K562 (cell line): ENCODE data around the gene GCSAM. TPM values are rescaled to one million over a fixed set of nuclear protein-coding genes. Genes with fewer than 3 reads are reported as not detected.

ENCODE experiments used
- ATAC-seq: fragments of 200-7000 bp; cut with Tn5 transposase; 3 replicates; pipeline ENCODE4 v1.9.1; 2020; ENCODE audit warnings: moderate library complexity
- BruUV-seq: library from RNA; stranded (reverse); fragments of 400-500 nt; replicated peaks from 2 replicates; lab custom pipeline; 2021; lab: Mats Ljungman, UMichigan
- CTCF ChIA-PET: fragments of 300-600 bp; formaldehyde crosslinking; extraction: SDS; loops from one replicate; lab custom pipeline; 2021; ENCODE audit warnings: low intra/inter-chr PET ratio; lab: Yijun Ruan, JAX
- POLR2A ChIA-PET: fragments of 300-600, 350-650 bp; sonication (Branson Sonifier 250); formaldehyde crosslinking; extraction: SDS; loops from one replicate; lab custom pipeline; 2021; ENCODE audit warnings: antibody characterized with exemption, inconsistent platforms; lab: Yijun Ruan, JAX
- DNase-seq, 4 experiments: peaks; one replicate each; pipeline versions ENCODE4 v3.0.0 to v3.0.0-alpha.2; 2011 to 2018; ENCODE audit warnings: low spot score in 3 of 4, mixed read lengths in 3 of 4; ENCODE audit errors: extremely low read depth in 1 of 4
- FAIRE-seq: peaks from 2 replicates; lab custom pipeline; 2011; peaks lifted over from hg19 to GRCh38; lab: Jason Lieb, UNC
- H2AFZ ChIP-seq: 2 replicates; pipeline ENCODE4 v1.6.0; 2011; ENCODE audit warnings: low read depth, low read length, control low read depth, inconsistent platforms
- H3K27ac ChIP-seq: fragments of 200-600 bp; 3 replicates; pipeline ENCODE4 v1.8.0; 2011; ENCODE audit warnings: low read depth, mild to moderate bottlenecking, control low read depth, inconsistent platforms, low read length, moderate library complexity, mixed read lengths; ENCODE audit errors: extremely low read depth
- H3K27me3 ChIP-seq, 2 experiments: fragments of 300-600 bp in 1 of 2; 2 replicates in 1 of 2; 3 replicates in 1 of 2; pipeline versions ENCODE4 v1.6.0 to v1.8.0; 2011; ENCODE audit warnings: inconsistent platforms in 2 of 2, low read length in 2 of 2, mild to moderate bottlenecking in 1 of 2, mixed read lengths in 1 of 2, moderate library complexity in 1 of 2; ENCODE audit not compliant: control insufficient read depth in 2 of 2, insufficient read depth in 2 of 2
- H3K36me3 ChIP-seq: fragments of 300-600 bp; 3 replicates; pipeline ENCODE4 v1.8.0; 2011; ENCODE audit warnings: mild to moderate bottlenecking, low read length, inconsistent platforms; ENCODE audit not compliant: control insufficient read depth, insufficient read depth
- H3K4me1 ChIP-seq, 2 experiments: fragments of 200-600 bp in 1 of 2; replicated peaks in 1 of 2; 2 replicates in 1 of 2; 3 replicates in 1 of 2; pipeline versions ENCODE4 v1.5.1 to v1.8.0; 2011; ENCODE audit warnings: inconsistent platforms in 2 of 2, low read length in 2 of 2, mild to moderate bottlenecking in 1 of 2, mixed read lengths in 1 of 2, moderate library complexity in 1 of 2; ENCODE audit not compliant: control insufficient read depth in 2 of 2, insufficient read depth in 2 of 2
- H3K4me2 ChIP-seq: 2 replicates; pipeline ENCODE4 v1.6.1; 2011; ENCODE audit warnings: low read length, control low read depth, inconsistent platforms, mixed read lengths; ENCODE audit not compliant: insufficient read depth
- H3K4me3 ChIP-seq: fragments of 200-600 bp; sonication (generic), shearing (Covaris generic); 2 replicates; pipeline ENCODE4 v1.5.1; 2016; ENCODE audit warnings: control low read depth, inconsistent platforms
- H3K79me2 ChIP-seq: fragments of 200-600 bp; 3 replicates; pipeline ENCODE4 v1.8.0; 2011; ENCODE audit warnings: low read length, inconsistent platforms; ENCODE audit not compliant: control insufficient read depth, insufficient read depth
- H3K9ac ChIP-seq, 2 experiments: 2 replicates each; pipeline versions ENCODE4 v1.6.0 to v1.6.1; 2011; ENCODE audit warnings: low read depth in 2 of 2, low read length in 2 of 2, control low read depth in 1 of 2, inconsistent platforms in 1 of 2, mild to moderate bottlenecking in 1 of 2, mixed read lengths in 1 of 2; ENCODE audit not compliant: insufficient read depth in 1 of 2
- H3K9me1 ChIP-seq: one replicate; pipeline ENCODE4 v1.6.0; 2011; ENCODE audit warnings: inconsistent platforms, mild to moderate bottlenecking, low read length, moderate library complexity; ENCODE audit not compliant: control insufficient read depth, insufficient read depth
- H3K9me3 ChIP-seq: replicated peaks from 2 replicates; pipeline ENCODE4 v1.5.1; 2011; ENCODE audit warnings: low read depth, low read length, inconsistent platforms; ENCODE audit not compliant: control insufficient read depth, insufficient read depth
- H4K20me1 ChIP-seq: replicated peaks from 2 replicates; pipeline ENCODE4 v1.6.1; 2011; ENCODE audit warnings: low read length, inconsistent platforms, mixed read lengths; ENCODE audit not compliant: control insufficient read depth, insufficient read depth
- CEBPG ChIP-seq, 3 experiments: fragments of 200-800 bp in 1 of 3; sonication (Bioruptor generic) in 1 of 3; sonication (generic) in 1 of 3; formaldehyde crosslinking in 1 of 3; IDR thresholded peaks in 2 of 3; conservative IDR thresholded peaks in 1 of 3; 2 replicates each; pipeline versions ENCODE4 v1.6.1 to v1.8.0; 2016 to 2022; ENCODE audit warnings: missing compliant biosample characterization in 2 of 3, missing genetic modification characterization in 2 of 3, mild to moderate bottlenecking in 1 of 3, missing genetic modification reagents in 1 of 3
- DDX20 ChIP-seq: fragments of 450-650 bp; IDR thresholded peaks from 2 replicates; pipeline ENCODE4 v1.6.1; 2016; ENCODE audit warnings: missing genetic modification characterization, low read depth, mild to moderate bottlenecking, missing compliant biosample characterization, moderate library complexity
- ELF1 ChIP-seq: fragments of 200-800 bp; sonication (Bioruptor generic); IDR thresholded peaks from 2 replicates; pipeline ENCODE4 v1.6.1; 2016; ENCODE audit warnings: missing genetic modification characterization, missing compliant biosample characterization
- MCM5 ChIP-seq: fragments of 450-650 bp; IDR thresholded peaks from 2 replicates; pipeline ENCODE4 v1.6.1; 2016; ENCODE audit warnings: low read depth
- MCM7 ChIP-seq, 2 experiments: fragments of 450-650 bp; IDR thresholded peaks; 2 replicates each; pipeline ENCODE4 v1.6.1; 2016 to 2018
- NONO ChIP-seq, 2 experiments: fragments of 200-400 bp in 1 of 2; fragments of 450-650 bp in 1 of 2; formaldehyde crosslinking in 1 of 2; IDR thresholded peaks; 2 replicates each; pipeline ENCODE4 v1.6.1; 2017; ENCODE audit warnings: low read depth in 2 of 2, mild to moderate bottlenecking in 2 of 2, moderate library complexity in 2 of 2, low read length in 1 of 2
- SAFB ChIP-seq: fragments of 200-400 bp; formaldehyde crosslinking; IDR thresholded peaks from 2 replicates; pipeline ENCODE4 v1.6.1; 2017; ENCODE audit warnings: low read depth, low read length, borderline replicate concordance
- SLC30A9 ChIP-seq: fragments of 250-450 bp; sonication (Bioruptor Pico); IDR thresholded peaks from 2 replicates; pipeline ENCODE4 v1.8.0; 2022; ENCODE audit warnings: mild to moderate bottlenecking, moderate library complexity
- ZNF121 ChIP-seq: sonication (generic); formaldehyde crosslinking; conservative IDR thresholded peaks from 2 replicates; pipeline ENCODE4 v1.8.0; 2022; ENCODE audit warnings: missing genetic modification reagents
- ZNF134 ChIP-seq: fragments of 250-450 bp; sonication (Bioruptor Pico); conservative IDR thresholded peaks from 2 replicates; pipeline ENCODE4 v1.4.0; 2020
- ZNF274 ChIP-seq: IDR thresholded peaks from 2 replicates; pipeline ENCODE4 v1.6.1; 2011; ENCODE audit warnings: low read depth, mild to moderate bottlenecking, low read length, moderate library complexity, borderline replicate concordance
- ZNF354B ChIP-seq: fragments of 250-450 bp; sonication (Bioruptor Pico); IDR thresholded peaks from 2 replicates; pipeline ENCODE4 v1.4.0; 2020
- ZNF384 ChIP-seq: IDR thresholded peaks from 2 replicates; pipeline ENCODE4 v1.6.1; 2012; ENCODE audit warnings: low read depth, low read length, improper control_type of control experiment
- WGBS: fragments of 100-300 bp; shearing (Covaris generic); methylation state at CpG from one replicate; pipeline ENCODE4 v1.1.6; 2016; ENCODE audit warnings: low coverage, mixed read lengths; ENCODE audit not compliant: insufficient coverage; ENCODE audit errors: missing lambda C conversion rate; 5-methylcytosine and 5-hydroxymethylcytosine counted together
- in situ Hi-C: fragments of 300-500 bp; cut with MboI; formaldehyde crosslinking; loops from 4 replicates; pipeline ENCODE4 v1.15.0; 2018; ENCODE audit warnings: inconsistent platforms, mixed read lengths
- intact Hi-C: fragments of 100-400 bp; cut with micrococcal nuclease; formaldehyde crosslinking; loops from 2 replicates; pipeline ENCODE4 v1.14.2; 2022
- polyA plus RNA-seq, 8 experiments: library from polyadenylated mRNA; depleted of rRNA in 4 of 8; stranded (reverse) in 5 of 8; unstranded in 3 of 8; fragments of >200 nt; fragmentation: Nextera tagmentation in 2 of 8; fragmentation: Illumina TruSeq in 1 of 8; extraction: Ambion mirVana in 2 of 8; extraction: Trizol in 1 of 8; gene quantifications; 2 replicates each; pipeline versions ENCODE4 v1.2.1 to v1.2.3, GENCODE V29; 2011 to 2014; ENCODE audit warnings: inconsistent platforms in 1 of 8, missing spikeins in 1 of 8
- total RNA-seq, 7 experiments: library from RNA; depleted of rRNA in 6 of 7; stranded (reverse); fragments of >200 nt in 6 of 7; fragmentation: Illumina TruSeq in 2 of 7; extraction: Trizol in 2 of 7; gene quantifications; 2 replicates each; pipeline versions ENCODE4 v1.2.1 to v1.2.3, GENCODE V29; 2011 to 2021; ENCODE audit warnings: low replicate concordance in 1 of 7
- TF ChIP-seq, protein P1 (sequence below): sonication (generic); formaldehyde crosslinking; IDR thresholded peaks from 2 replicates; pipeline ENCODE4 v1.8.0; 2022; ENCODE audit warnings: mild to moderate bottlenecking, missing genetic modification reagents
- TF ChIP-seq, protein P2 (sequence below): sonication (generic); formaldehyde crosslinking; IDR thresholded peaks from 2 replicates; pipeline ENCODE4 v1.8.1; 2022; ENCODE audit warnings: missing genetic modification reagents
- TF ChIP-seq, protein P3 (sequence below), 2 experiments: fragments of 450-650 bp; IDR thresholded peaks; 2 replicates each; pipeline ENCODE4 v1.6.1; 2018; ENCODE audit warnings: mild to moderate bottlenecking in 2 of 2, low read depth in 1 of 2; ENCODE audit not compliant: partially characterized antibody in 2 of 2

Gene GCSAM
- total and polyA plus RNA-seq, 9 of the 15 experiments (the other 6 are each of a cell fraction or from before 2014, with no cell fraction given), result 0.10 TPM; not detected in 8

DNA sequence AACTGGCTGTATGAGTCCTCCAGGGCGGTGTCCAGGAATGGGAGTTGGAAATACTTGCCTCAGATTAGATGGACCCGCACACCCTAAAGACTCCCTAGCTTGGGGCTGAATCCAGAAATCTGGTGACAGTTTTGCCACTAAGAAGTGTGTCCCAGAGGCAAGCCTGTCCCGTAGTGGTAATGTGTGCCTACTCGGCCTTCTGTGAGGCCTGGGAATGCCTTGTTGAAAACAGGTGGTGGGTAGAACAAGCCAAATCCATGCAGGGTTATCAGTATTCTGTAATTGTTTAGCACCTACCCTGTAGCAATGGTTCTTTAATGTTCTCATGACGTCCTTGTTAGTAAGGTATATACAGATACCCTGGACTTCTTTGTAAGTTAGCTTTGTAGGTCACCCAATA lies 45.3 kb downstream of the GCSAM start:
- Histone ChIP-seq H3K4me2 (no peak overlapping the region; the same call in 1 of the 2 replicates), H3K9ac (no peak overlapping the region)
- in situ Hi-C loops, result no loop called here

More for the DNA sequence above, 45.3 kb downstream of the GCSAM start:
- intact Hi-C loops, result no loop called here
- Histone ChIP-seq H3K9me1 (no peaks in the 10 kb centered on the region), H3K79me2 (no peaks in the 10 kb centered on the region), H4K20me1 (no peaks in the 10 kb centered on the region), H3K27ac (no peak overlapping the region), H2AFZ (no peak overlapping the region), H3K9me3 (no peaks in the 10 kb centered on the region), H3K36me3 (no peaks in the 10 kb centered on the region), H3K27me3 (no peaks in the 10 kb centered on the region), H3K4me3 (no peak overlapping the region), H3K4me1 (peaks cover 5 to 13% of the 10 kb centered on the region in 2 experiments; a peak in 4 of 5 replicates)
- no TSS peak for BruUV-seq
- FAIRE-seq (no peak), ATAC-seq (no peak), DNase-seq (no peak)
- POLR2A ChIA-PET, result interaction anchor here (0.7 kb wide), 1 partner anchor 167 kb away, joined by 3 read pairs; no protein-coding TSS in a partner anchor
- WGBS, result 34% methylated on average over 4 of the region's 5 CpGs
- TF ChIP-seq SLC30A9 (no peak), MCM7 (IDR thresholded peaks at IDR 0.05) (no peak), ZNF134 (CRISPR knock-in tag) (no peak), ZNF354B (CRISPR knock-in tag) (no peak), DDX20 (no peak), ZNF384 (no peak), ZNF274 (no peak), ELF1 (no peak), MCM5 (no peak), ZNF121 (CRISPR knock-in tag) (no peak), CEBPG (CRISPR knock-in tag; IDR thresholded peaks at IDR 0.05) (no peak), CEBPG (tag; conservative IDR thresholded peaks at IDR 0.05 in 1 of 2, IDR thresholded peaks at IDR 0.05 in 1 of 2) (no peak), NONO (IDR thresholded peaks at IDR 0.05; ENCODE audit: low read depth in 2 of 2, low read length in 1 of 2) (no peak), SAFB (no peak)
- TF ChIP-seq, protein P1, sequence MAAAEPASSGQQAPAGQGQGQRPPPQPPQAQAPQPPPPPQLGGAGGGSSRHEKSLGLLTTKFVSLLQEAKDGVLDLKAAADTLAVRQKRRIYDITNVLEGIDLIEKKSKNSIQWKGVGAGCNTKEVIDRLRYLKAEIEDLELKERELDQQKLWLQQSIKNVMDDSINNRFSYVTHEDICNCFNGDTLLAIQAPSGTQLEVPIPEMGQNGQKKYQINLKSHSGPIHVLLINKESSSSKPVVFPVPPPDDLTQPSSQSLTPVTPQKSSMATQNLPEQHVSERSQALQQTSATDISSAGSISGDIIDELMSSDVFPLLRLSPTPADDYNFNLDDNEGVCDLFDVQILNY (CRISPR knock-in tag), result no peak
- TF ChIP-seq, protein P2, sequence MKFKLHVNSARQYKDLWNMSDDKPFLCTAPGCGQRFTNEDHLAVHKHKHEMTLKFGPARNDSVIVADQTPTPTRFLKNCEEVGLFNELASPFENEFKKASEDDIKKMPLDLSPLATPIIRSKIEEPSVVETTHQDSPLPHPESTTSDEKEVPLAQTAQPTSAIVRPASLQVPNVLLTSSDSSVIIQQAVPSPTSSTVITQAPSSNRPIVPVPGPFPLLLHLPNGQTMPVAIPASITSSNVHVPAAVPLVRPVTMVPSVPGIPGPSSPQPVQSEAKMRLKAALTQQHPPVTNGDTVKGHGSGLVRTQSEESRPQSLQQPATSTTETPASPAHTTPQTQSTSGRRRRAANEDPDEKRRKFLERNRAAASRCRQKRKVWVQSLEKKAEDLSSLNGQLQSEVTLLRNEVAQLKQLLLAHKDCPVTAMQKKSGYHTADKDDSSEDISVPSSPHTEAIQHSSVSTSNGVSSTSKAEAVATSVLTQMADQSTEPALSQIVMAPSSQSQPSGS (CRISPR knock-in tag), result no peak
- TF ChIP-seq, protein P3, sequence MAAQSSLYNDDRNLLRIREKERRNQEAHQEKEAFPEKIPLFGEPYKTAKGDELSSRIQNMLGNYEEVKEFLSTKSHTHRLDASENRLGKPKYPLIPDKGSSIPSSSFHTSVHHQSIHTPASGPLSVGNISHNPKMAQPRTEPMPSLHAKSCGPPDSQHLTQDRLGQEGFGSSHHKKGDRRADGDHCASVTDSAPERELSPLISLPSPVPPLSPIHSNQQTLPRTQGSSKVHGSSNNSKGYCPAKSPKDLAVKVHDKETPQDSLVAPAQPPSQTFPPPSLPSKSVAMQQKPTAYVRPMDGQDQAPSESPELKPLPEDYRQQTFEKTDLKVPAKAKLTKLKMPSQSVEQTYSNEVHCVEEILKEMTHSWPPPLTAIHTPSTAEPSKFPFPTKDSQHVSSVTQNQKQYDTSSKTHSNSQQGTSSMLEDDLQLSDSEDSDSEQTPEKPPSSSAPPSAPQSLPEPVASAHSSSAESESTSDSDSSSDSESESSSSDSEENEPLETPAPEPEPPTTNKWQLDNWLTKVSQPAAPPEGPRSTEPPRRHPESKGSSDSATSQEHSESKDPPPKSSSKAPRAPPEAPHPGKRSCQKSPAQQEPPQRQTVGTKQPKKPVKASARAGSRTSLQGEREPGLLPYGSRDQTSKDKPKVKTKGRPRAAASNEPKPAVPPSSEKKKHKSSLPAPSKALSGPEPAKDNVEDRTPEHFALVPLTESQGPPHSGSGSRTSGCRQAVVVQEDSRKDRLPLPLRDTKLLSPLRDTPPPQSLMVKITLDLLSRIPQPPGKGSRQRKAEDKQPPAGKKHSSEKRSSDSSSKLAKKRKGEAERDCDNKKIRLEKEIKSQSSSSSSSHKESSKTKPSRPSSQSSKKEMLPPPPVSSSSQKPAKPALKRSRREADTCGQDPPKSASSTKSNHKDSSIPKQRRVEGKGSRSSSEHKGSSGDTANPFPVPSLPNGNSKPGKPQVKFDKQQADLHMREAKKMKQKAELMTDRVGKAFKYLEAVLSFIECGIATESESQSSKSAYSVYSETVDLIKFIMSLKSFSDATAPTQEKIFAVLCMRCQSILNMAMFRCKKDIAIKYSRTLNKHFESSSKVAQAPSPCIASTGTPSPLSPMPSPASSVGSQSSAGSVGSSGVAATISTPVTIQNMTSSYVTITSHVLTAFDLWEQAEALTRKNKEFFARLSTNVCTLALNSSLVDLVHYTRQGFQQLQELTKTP (IDR thresholded peaks at IDR 0.05; ENCODE audit: low read depth in 1 of 2, partially characterized antibody in 2 of 2), result no peak
- CTCF ChIA-PET, result no interaction called here
